Smooth muscle cell (in vitro differentiated cells): ENCODE measurements around the gene MAN1C1. TPM values are rescaled to one million over a fixed set of nuclear protein-coding genes. Genes with fewer than 3 reads are reported as not detected.
"Not testable (repeated sequence)": the region's sequence is repeated elsewhere in the genome, so short reads cannot be mapped to it uniquely, and the experiment has no call there.

Source experiments
- DNase-seq: peaks from one replicate; lab custom pipeline; 2025; ENCODE audit not compliant: unreplicated experiment; lab: John Stamatoyannopoulos, UW
- H2AFZ ChIP-seq: fragments of 200-600 bp; sonication (generic); 2 replicates; pipeline ENCODE4 v1.6.0; 2016; ENCODE audit warnings: antibody characterized with exemption, low read depth, mild to moderate bottlenecking
- H3F3A ChIP-seq: fragments of 200-600 bp; sonication (generic); 2 replicates; pipeline ENCODE4 v1.6.0; 2017; ENCODE audit warnings: antibody characterized with exemption, low read depth
- H3K27ac ChIP-seq: fragments of 200-600 bp; sonication (generic); 2 replicates; pipeline ENCODE4 v1.5.1; 2016; ENCODE audit warnings: low read depth, mild to moderate bottlenecking
- H3K27me3 ChIP-seq: fragments of 200-600 bp; sonication (generic); 2 replicates; pipeline ENCODE4 v1.6.1; 2016; ENCODE audit warnings: low read depth, mild to moderate bottlenecking
- H3K36me3 ChIP-seq: fragments of 200-600 bp; sonication (generic); 2 replicates; pipeline ENCODE4 v1.5.1; 2016; ENCODE audit warnings: low read depth
- H3K4me1 ChIP-seq: fragments of 200-600 bp; sonication (generic); 2 replicates; pipeline ENCODE4 v1.5.1; 2016; ENCODE audit warnings: low read depth
- H3K4me2 ChIP-seq: fragments of 200-600 bp; sonication (generic); 2 replicates; pipeline ENCODE4 v1.6.0; 2016; ENCODE audit warnings: mild to moderate bottlenecking
- H3K4me3 ChIP-seq: fragments of 200-600 bp; sonication (generic); 2 replicates; pipeline ENCODE4 v1.5.1; 2016; ENCODE audit warnings: mild to moderate bottlenecking
- H3K79me2 ChIP-seq: fragments of 200-600 bp; sonication (generic); 2 replicates; pipeline ENCODE4 v1.6.0; 2016; ENCODE audit warnings: low read depth, mild to moderate bottlenecking
- H3K9ac ChIP-seq: fragments of 200-600 bp; sonication (generic); 2 replicates; pipeline ENCODE4 v1.6.0; 2016; ENCODE audit warnings: low read depth
- H3K9me3 ChIP-seq: fragments of 200-600 bp; sonication (generic); replicated peaks from 2 replicates; pipeline ENCODE4 v1.5.1; 2016; ENCODE audit warnings: low read depth
- H4K20me1 ChIP-seq: fragments of 200-600 bp; sonication (generic); 2 replicates; pipeline ENCODE4 v1.6.0; 2016; ENCODE audit warnings: low read depth
- WGBS: methylation state at CpG from one replicate; pipeline ENCODE4 v1.1.7; 2016; ENCODE audit warnings: low lambda C conversion rate; 5-methylcytosine and 5-hydroxymethylcytosine counted together
- polyA plus RNA-seq: library from polyadenylated mRNA; unstranded; fragments of >200 nt; fragmentation: Nextera tagmentation; extraction: Ambion mirVana; gene quantifications from 2 replicates; pipeline ENCODE4 v1.2.1, GENCODE V29; 2016
- total RNA-seq: library from RNA; depleted of rRNA; stranded (reverse); fragments of >200 nt; gene quantifications from 2 replicates; pipeline ENCODE4 v1.2.3, GENCODE V29; 2014
- TF ChIP-seq, protein P1 (sequence below): fragments of 200-600 bp; sonication (generic); IDR thresholded peaks from 2 replicates; pipeline ENCODE4 v1.5.1; 2017; ENCODE audit warnings: borderline replicate concordance, mild to moderate bottlenecking, antibody characterized with exemption; ENCODE audit not compliant: insufficient read depth, poor library complexity, severe bottlenecking

The MAN1C1 gene
- total and polyA plus RNA-seq, 2 experiments from 2014 or later = 4.4 to 10.5 TPM

DNA sequence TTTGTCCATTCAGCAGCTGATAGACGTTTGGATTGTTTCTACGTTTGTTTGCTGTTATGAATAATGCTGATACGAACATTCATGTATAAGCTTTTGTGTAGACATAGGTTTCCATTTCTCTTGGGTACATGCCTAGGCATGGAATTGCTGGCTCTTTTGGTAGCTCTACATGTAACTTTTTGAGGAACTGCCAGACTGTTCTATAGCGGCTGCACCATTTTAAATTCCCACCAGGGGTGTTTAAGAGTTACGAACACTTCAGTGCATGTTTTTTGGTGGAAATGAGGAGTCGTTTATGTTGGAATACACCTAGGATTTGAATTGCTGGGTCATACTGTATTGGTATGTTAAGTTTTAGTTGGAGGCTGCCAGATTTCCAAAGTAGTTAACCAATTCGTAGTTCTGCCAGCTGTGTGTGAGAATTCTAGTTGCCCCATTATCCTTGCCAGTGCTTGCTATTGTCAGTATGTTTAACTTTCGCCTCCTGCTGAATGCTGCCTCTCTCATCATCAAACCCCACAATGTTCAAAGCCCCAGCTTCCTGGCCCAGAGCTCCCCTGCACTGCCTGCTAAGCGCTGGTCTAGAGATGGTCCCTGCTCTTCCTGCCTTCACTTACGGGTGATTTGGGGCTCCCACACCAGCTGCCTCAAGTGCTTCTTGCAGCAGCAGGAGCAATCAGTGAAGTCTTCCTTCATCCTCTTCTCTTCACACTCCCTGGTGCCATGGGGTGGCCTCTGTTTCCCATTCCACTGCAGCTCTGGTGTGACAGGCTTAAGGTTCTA lies 81.0 kb downstream of the MAN1C1 start:
- Histone ChIP-seq H3K4me3 (no peak overlapping the region), H2AFZ (no peak overlapping the region), H3K9ac (no peak overlapping the region), H3F3A (peaks cover 45% of the 10 kb centered on the region), H3K27me3 (no peaks in the 10 kb centered on the region), H3K4me2 (no peak overlapping the region), H3K9me3 (no peaks in the 10 kb centered on the region), H3K36me3 (no peaks in the 10 kb centered on the region), H3K4me1 (peaks cover 37% of the 10 kb centered on the region), H3K27ac (peak overlapping the region; percentile 0), H3K79me2 (no peaks in the 10 kb centered on the region), H4K20me1 (no peaks in the 10 kb centered on the region)
- TF ChIP-seq, protein P1, sequence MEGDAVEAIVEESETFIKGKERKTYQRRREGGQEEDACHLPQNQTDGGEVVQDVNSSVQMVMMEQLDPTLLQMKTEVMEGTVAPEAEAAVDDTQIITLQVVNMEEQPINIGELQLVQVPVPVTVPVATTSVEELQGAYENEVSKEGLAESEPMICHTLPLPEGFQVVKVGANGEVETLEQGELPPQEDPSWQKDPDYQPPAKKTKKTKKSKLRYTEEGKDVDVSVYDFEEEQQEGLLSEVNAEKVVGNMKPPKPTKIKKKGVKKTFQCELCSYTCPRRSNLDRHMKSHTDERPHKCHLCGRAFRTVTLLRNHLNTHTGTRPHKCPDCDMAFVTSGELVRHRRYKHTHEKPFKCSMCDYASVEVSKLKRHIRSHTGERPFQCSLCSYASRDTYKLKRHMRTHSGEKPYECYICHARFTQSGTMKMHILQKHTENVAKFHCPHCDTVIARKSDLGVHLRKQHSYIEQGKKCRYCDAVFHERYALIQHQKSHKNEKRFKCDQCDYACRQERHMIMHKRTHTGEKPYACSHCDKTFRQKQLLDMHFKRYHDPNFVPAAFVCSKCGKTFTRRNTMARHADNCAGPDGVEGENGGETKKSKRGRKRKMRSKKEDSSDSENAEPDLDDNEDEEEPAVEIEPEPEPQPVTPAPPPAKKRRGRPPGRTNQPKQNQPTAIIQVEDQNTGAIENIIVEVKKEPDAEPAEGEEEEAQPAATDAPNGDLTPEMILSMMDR = no peak
- DNase-seq = no peak
- whole genome bisulfite sequencing = 85% methylated on average over 10 of the region's 10 CpGs

- peaks cover 37% of the 10 kb centered on the region for H3K4me1 ChIP-seq
Observed at GRCh38 chr1:25698252-25698651, 81.7 kb downstream of the MAN1C1 start.

GRCh38 chr1:25699059-25699458 lies 82.5 kb downstream of the MAN1C1 start:
- H3K4me2 ChIP-seq, H3K9me3 ChIP-seq, H3K4me3 ChIP-seq, H3K79me2 ChIP-seq, H4K20me1 ChIP-seq, H3K9ac ChIP-seq, H3K36me3 ChIP-seq, H3K27me3 ChIP-seq, DNase-seq, H2AFZ ChIP-seq: not testable (repeated sequence)
- peak overlapping the region; percentile 17 for H3K27ac ChIP-seq
- 95% methylated on average over 8 of the region's 8 CpGs for WGBS
- H3F3A ChIP-seq = peaks cover 44% of the 10 kb centered on the region
- peaks cover 39% of the 10 kb centered on the region for H3K4me1 ChIP-seq

More at GRCh38 chr1:25698252-25698651, 81.7 kb downstream of the MAN1C1 start:
- TF ChIP-seq, protein P1 = no peak
- Histone ChIP-seq H3K9ac (no peak overlapping the region), H3K27me3 (no peaks in the 10 kb centered on the region), H2AFZ (no peak overlapping the region), H3F3A (peaks cover 45% of the 10 kb centered on the region), H3K9me3 (no peaks in the 10 kb centered on the region), H3K4me3 (no peak overlapping the region), H3K27ac (peak overlapping the region; percentile 0), H3K79me2 (no peaks in the 10 kb centered on the region), H4K20me1 (no peaks in the 10 kb centered on the region), H3K36me3 (no peaks in the 10 kb centered on the region), H3K4me2 (no peak overlapping the region)
- 35% methylated on average over 10 of the region's 10 CpGs for WGBS
- no peak for DNase-seq

GRCh38 chr1:25699500-25700143 lies 83.0 kb downstream of the MAN1C1 start:
- 56% methylated on average over 10 of the region's 10 CpGs for WGBS
- Histone ChIP-seq H3K9ac (no peak overlapping the region), H3K36me3 (no peaks in the 10 kb centered on the region), H3K79me2 (no peaks in the 10 kb centered on the region), H3K9me3 (no peaks in the 10 kb centered on the region), H3F3A (peaks cover 38% of the 10 kb centered on the region), H4K20me1 (no peaks in the 10 kb centered on the region), H3K27ac (peak overlapping the region; percentile 17), H3K4me2 (peak overlapping the region; percentile 40), H3K4me3 (no peak overlapping the region), H3K4me1 (peaks cover 42% of the 10 kb centered on the region), H3K27me3 (no peaks in the 10 kb centered on the region), H2AFZ (no peak overlapping the region)
- DNase-seq = no peak
- TF ChIP-seq, protein P1 = no peak
